Stimulated activated CD8-positive, alpha-beta memory T cell treated with anti-CD3 and anti-CD28 coated beads, Interleukin-15, amount 100 ng/mL, for 48 hours (primary cell): ENCODE data around the gene STOML1.

ENCODE experiments used
- DNase-seq, 2 donors: peaks; one replicate each; pipeline ENCODE4 v3.0.0-alpha.2; 2020; ENCODE audit warnings: low read depth in 2 of 2

Gene STOML1

GRCh38 chr15:74019734-74020133 is 27.6 kb upstream of the STOML1 start:
- DNase-seq, result no peak

GRCh38 chr15:74013374-74013894 is 21.3 kb upstream of the STOML1 start:
- no peak for DNase-seq

GRCh38 chr15:74011610-74012009 is 19.5 kb upstream of the STOML1 start:
- DNase-seq, result no peak

- no peak for DNase-seq
These were observed 18.9 kb upstream of the STOML1 start for GRCh38 chr15:74010929-74011540.

- DNase-seq, result no peak
These were observed 16.8 kb upstream of the STOML1 start for GRCh38 chr15:74008901-74009300.

- DNase-seq, result no peak
These were observed 15.8 kb upstream of the STOML1 start for GRCh38 chr15:74007820-74008371.

GRCh38 chr15:74006774-74007639 is 14.9 kb upstream of the STOML1 start:
- no peak for DNase-seq

- DNase-seq, result no peak
These were observed 5.9 kb upstream of the STOML1 start for GRCh38 chr15:73997986-73998385.

GRCh38 chr15:73996939-73997338 is 4.8 kb upstream of the STOML1 start:
- no peak for DNase-seq

- DNase-seq, result no peak
These were observed 4.2 kb upstream of the STOML1 start for GRCh38 chr15:73996267-73996666.

- DNase-seq, result no peak
These were observed 3.0 kb upstream of the STOML1 start for GRCh38 chr15:73994912-73995622.

- DNase-seq, result peak; percentile 93
These were observed 2.4 kb upstream of the STOML1 start, which contains the start of gene PML for GRCh38 chr15:73994413-73994883. PML (plus strand) TSS chr15:73994716; CDS start chr15:73994813, 97 bp downstream.

GRCh38 chr15:73993211-73993994 is 1.3 kb upstream of the STOML1 start:
- DNase-seq, result no peak

GRCh38 chr15:73992594-73992898 is 451 bp upstream of the STOML1 start:
- DNase-seq, result no peak

GRCh38 chr15:73991260-73991659 is 835 bp downstream of the STOML1 start:
- DNase-seq, result no peak

GRCh38 chr15:73990250-73991005 is 1.7 kb downstream of the STOML1 start:
- no peak for DNase-seq

GRCh38 chr15:73989001-73989798 is 2.9 kb downstream of the STOML1 start:
- no peak for DNase-seq

- no peak for DNase-seq
These were observed 3.6 kb downstream of the STOML1 start for GRCh38 chr15:73988445-73988969.

GRCh38 chr15:73987681-73988444 is 4.2 kb downstream of the STOML1 start:
- no peak for DNase-seq
